GM12878 (cell line): ENCODE measurements around the gene AKAP13. TPM values are rescaled to one million over a fixed set of nuclear protein-coding genes. Genes with fewer than 3 reads are reported as not detected.
A peak's percentile ranks its signal among the peaks of the same experiment; 100 is the strongest.
"Not testable (repeated sequence)": the region's sequence is repeated elsewhere in the genome, so short reads cannot be mapped to it uniquely, and the experiment has no call there.

ENCODE experiments used
- ATAC-seq: fragments of 200-7000 bp; cut with Tn5 transposase; 3 replicates; pipeline ENCODE4 v1.9.1; 2020; ENCODE audit warnings: mild to moderate bottlenecking, moderate library complexity
- BruUV-seq: library from RNA; stranded (reverse); fragments of 400-500 nt; replicated peaks from 2 replicates; lab custom pipeline; 2021; lab: Mats Ljungman, UMichigan
- CTCF ChIA-PET: fragments of 300-600 bp; sonication (Branson Sonifier 250); formaldehyde crosslinking; extraction: SDS; loops from one replicate; lab custom pipeline; 2021; ENCODE audit warnings: inconsistent platforms; lab: Yijun Ruan, JAX
- POLR2A ChIA-PET: fragments of 350-600 bp; formaldehyde crosslinking; extraction: SDS; loops from one replicate; lab custom pipeline; 2021; ENCODE audit warnings: inconsistent platforms; lab: Charles Lee
- RAD21 ChIA-PET: fragments of 300-600 bp; sonication (Branson Sonifier 250); formaldehyde crosslinking; loops from one replicate; lab custom pipeline; 2023; ENCODE audit warnings: antibody characterized with exemption; ENCODE audit not compliant: unreplicated experiment; lab: Charles Lee
- SMC1A ChIA-PET: fragments of 300-600 bp; sonication (Branson Sonifier 250); formaldehyde crosslinking; loops from one replicate; lab custom pipeline; 2023; ENCODE audit not compliant: unreplicated experiment, uncharacterized antibody; lab: Charles Lee
- DNase-seq: peaks from one replicate; pipeline ENCODE4 v3.0.0-alpha.2; 2011; ENCODE audit warnings: low read depth, low spot score
- FAIRE-seq: peaks from 3 replicates; lab custom pipeline; 2011; peaks lifted over from hg19 to GRCh38; lab: Jason Lieb, UNC
- H2AFZ ChIP-seq: 2 replicates; pipeline ENCODE4 v1.6.0; 2011; ENCODE audit warnings: low read depth, low read length, control low read depth; ENCODE audit not compliant: control insufficient read depth
- H3K27ac ChIP-seq: 2 replicates; pipeline ENCODE4 v1.5.1; 2011; ENCODE audit warnings: control low read depth; ENCODE audit not compliant: control insufficient read depth, insufficient read depth
- H3K27me3 ChIP-seq, 2 experiments: replicated peaks in 1 of 2; 2 replicates each; pipeline versions ENCODE4 v1.6.0 to v1.6.1; 2011; ENCODE audit warnings: low read length in 1 of 2; ENCODE audit not compliant: control insufficient read depth in 2 of 2, insufficient read depth in 2 of 2
- H3K36me3 ChIP-seq, 2 experiments: 2 replicates each; pipeline ENCODE4 v1.5.1; 2011; ENCODE audit warnings: low read length in 1 of 2; ENCODE audit not compliant: control insufficient read depth in 2 of 2, insufficient read depth in 2 of 2
- H3K4me1 ChIP-seq: 2 replicates; pipeline ENCODE4 v1.6.1; 2011; ENCODE audit warnings: mild to moderate bottlenecking, low read length, moderate library complexity, mixed read lengths; ENCODE audit not compliant: control insufficient read depth, insufficient read depth
- H3K4me2 ChIP-seq: 2 replicates; pipeline ENCODE4 v1.6.0; 2011; ENCODE audit warnings: control low read depth; ENCODE audit not compliant: control insufficient read depth, insufficient read depth
- H3K4me3 ChIP-seq: fragments of 200-600 bp; sonication (generic); 2 replicates; pipeline ENCODE4 v1.5.1; 2016
- H3K79me2 ChIP-seq: 2 replicates; pipeline ENCODE4 v1.6.0; 2011; ENCODE audit warnings: low read length; ENCODE audit not compliant: control insufficient read depth, insufficient read depth
- H3K9ac ChIP-seq: 2 replicates; pipeline ENCODE4 v1.8.0; 2011; ENCODE audit warnings: low read length, control low read depth, mixed read lengths; ENCODE audit not compliant: control insufficient read depth, insufficient read depth
- H3K9me3 ChIP-seq: replicated peaks from 3 replicates; pipeline ENCODE4 v1.5.1; 2011; ENCODE audit warnings: mild to moderate bottlenecking, low read length; ENCODE audit not compliant: control insufficient read depth, insufficient read depth
- H4K20me1 ChIP-seq: 2 replicates; pipeline ENCODE4 v1.6.0; 2011; ENCODE audit not compliant: control insufficient read depth, insufficient read depth
- WGBS: methylation state at CpG from one replicate; pipeline ENCODE4 v1.1.6; 2016; ENCODE audit warnings: low lambda C conversion rate; ENCODE audit not compliant: insufficient replicate concordance, insufficient coverage; ENCODE audit errors: missing lambda C conversion rate; 5-methylcytosine and 5-hydroxymethylcytosine counted together
- in situ Hi-C: fragments of 300-500 bp; cut with MboI; formaldehyde crosslinking; loops from 9 replicates; pipeline ENCODE4 v1.14.3; 2018; ENCODE audit warnings: mixed read lengths
- intact Hi-C: fragments of 100-400 bp; cut with micrococcal nuclease; formaldehyde crosslinking; loops from one replicate; pipeline ENCODE4 v1.14.2; 2022; ENCODE audit not compliant: unreplicated experiment
- polyA plus RNA-seq, 11 experiments: library from polyadenylated mRNA; depleted of rRNA in 4 of 11; unstranded in 6 of 11; stranded (reverse) in 5 of 11; fragments of >200 nt; fragmentation: Nextera tagmentation in 4 of 11; fragmentation: Illumina TruSeq in 1 of 11; extraction: Ambion mirVana in 4 of 11; extraction: Trizol in 1 of 11; gene quantifications; 1 replicate in 1 of 11; 2 replicates in 10 of 11; pipeline versions ENCODE4 v1.2.1 to v1.2.3, GENCODE V29; 2011 to 2016; ENCODE audit warnings: inconsistent platforms in 2 of 11, missing spikeins in 2 of 11, low read depth in 1 of 11
- total RNA-seq, 4 experiments: library from RNA; depleted of rRNA in 3 of 4; stranded (reverse); fragments of >200 nt in 3 of 4; fragmentation: Illumina TruSeq in 1 of 4; extraction: Trizol in 1 of 4; gene quantifications; 2 replicates each; pipeline versions ENCODE4 v1.2.1 to v1.2.3, GENCODE V29; 2013 to 2021

AKAP13 gene
- total and polyA plus RNA-seq, 10 of the 15 experiments (the other 5 are each of a cell fraction or from before 2014, with no cell fraction given) = 14.4 to 74.9 (median 55.1) TPM

GRCh38 chr15:85345196-85345918 is 35.0 kb upstream of the AKAP13 start:
- H3K9ac ChIP-seq, FAIRE-seq, H3K4me1 ChIP-seq, H3K27ac ChIP-seq, BruUV-seq, ATAC-seq, SMC1A ChIA-PET, H2AFZ ChIP-seq, CTCF ChIA-PET, H3K4me3 ChIP-seq, H4K20me1 ChIP-seq, DNase-seq, intact Hi-C loops, POLR2A ChIA-PET, H3K36me3 ChIP-seq, in situ Hi-C loops, RAD21 ChIA-PET, H3K27me3 ChIP-seq, H3K79me2 ChIP-seq, H3K9me3 ChIP-seq, H3K4me2 ChIP-seq: not testable (repeated sequence)
- 98% methylated on average over 4 of the region's 4 CpGs for WGBS

- H3K9me3 ChIP-seq, H3K4me2 ChIP-seq, H3K27ac ChIP-seq, H3K9ac ChIP-seq, FAIRE-seq, H3K27me3 ChIP-seq, H3K4me1 ChIP-seq, H2AFZ ChIP-seq, in situ Hi-C loops, BruUV-seq, H3K36me3 ChIP-seq, H3K4me3 ChIP-seq, POLR2A ChIA-PET, intact Hi-C loops, H4K20me1 ChIP-seq, H3K79me2 ChIP-seq, DNase-seq, CTCF ChIA-PET: not testable (repeated sequence)
- RAD21 ChIA-PET = interaction anchor here (0.9 kb wide), 1 partner anchor 17 kb away, joined by 3 read pairs; no protein-coding TSS in a partner anchor
- 0 out of 3 replicates have a peak, but pooled peaks have one; percentile 25 for ATAC-seq
- WGBS = 36% methylated on average over 1 of the region's 1 CpG
- SMC1A ChIA-PET = interaction anchor here (1.1 kb wide), 1 partner anchor 50 kb away, joined by 4 read pairs; no protein-coding TSS in a partner anchor
Measured at GRCh38 chr15:85346462-85347084, 33.8 kb upstream of the AKAP13 start.

- H3K9me3 ChIP-seq, in situ Hi-C loops, DNase-seq, H3K27me3 ChIP-seq, H3K4me3 ChIP-seq, POLR2A ChIA-PET, H3K4me2 ChIP-seq, H3K79me2 ChIP-seq, H3K27ac ChIP-seq, BruUV-seq, CTCF ChIA-PET, H3K36me3 ChIP-seq, H4K20me1 ChIP-seq, ATAC-seq, intact Hi-C loops, H3K4me1 ChIP-seq, FAIRE-seq, RAD21 ChIA-PET, H2AFZ ChIP-seq, SMC1A ChIA-PET, H3K9ac ChIP-seq: not testable (repeated sequence)
- WGBS = 93% methylated on average over 5 of the region's 5 CpGs
Measured at GRCh38 chr15:85347264-85348047, 32.9 kb upstream of the AKAP13 start.
